GM19351 (cell line): ENCODE data around the gene LRTM2.

Experiments
- ATAC-seq: cut with Tn5 transposase; IDR thresholded peaks from one replicate; pipeline ENCODE4 v1.9.1; 2021; ENCODE audit warnings: mild to moderate bottlenecking, moderate library complexity; ENCODE audit not compliant: unreplicated experiment

The LRTM2 gene

GRCh38 chr12:1882850-1883470 lies 62.6 kb downstream of the LRTM2 start:
- ATAC-seq = no peak

GRCh38 chr12:1883513-1883912 lies 63.1 kb downstream of the LRTM2 start:
- no peak for ATAC-seq

GRCh38 chr12:1884651-1885050 lies 64.3 kb downstream of the LRTM2 start:
- ATAC-seq = no peak

GRCh38 chr12:1885082-1885596 lies 64.8 kb downstream of the LRTM2 start:
- ATAC-seq = no peak

GRCh38 chr12:1885599-1886245 lies 65.4 kb downstream of the LRTM2 start:
- no peak for ATAC-seq
